Endothelial cell of umbilical vein (primary cell): Measurements from ENCODE around the gene TTLL5. TPM values are rescaled to one million over a fixed set of nuclear protein-coding genes. Genes with fewer than 3 reads are reported as not detected.

Experiments used
- polyA plus RNA-seq, 4 experiments: library from polyadenylated mRNA; depleted of rRNA in 3 of 4; stranded (reverse) in 3 of 4; unstranded in 1 of 4; fragments of >200 nt; gene quantifications; 2 replicates each; pipeline versions ENCODE4 v1.2.1 to v1.2.3, GENCODE V29; 2011 to 2012; ENCODE audit warnings: missing spikeins in 1 of 4
- total RNA-seq: library from RNA; stranded (reverse); gene quantifications from 2 replicates; pipeline ENCODE4 v1.2.3, GENCODE V29; 2021

The TTLL5 gene
- total and polyA plus RNA-seq, 2 donors (not counting 3 experiments of a cell fraction or from before 2014, with no cell fraction given), result 33.2 to 93.6 TPM

Other genes starting within 250 kb of the TTLL5 start
- gene JDP2, start 233.2 kb upstream of the TTLL5 start, total RNA-seq, result 10.6 and 10.8 TPM in 2 replicates
- 3.2 and 3.3 TPM in 2 replicates for gene JDP2, start 233.2 kb upstream of the TTLL5 start, polyA plus RNA-seq
- gene BATF, start 138.8 kb upstream of the TTLL5 start, total RNA-seq, result not detected in 2 replicates
- not detected in 2 replicates for gene BATF, start 138.8 kb upstream of the TTLL5 start, polyA plus RNA-seq
- gene FLVCR2, start 82.6 kb upstream of the TTLL5 start, total RNA-seq, result 4.9 and 9.1 TPM in 2 replicates
- 1.4 and 1.8 TPM in 2 replicates for gene FLVCR2, start 82.6 kb upstream of the TTLL5 start, polyA plus RNA-seq
- gene ERG28, start 370 bp upstream of the TTLL5 start, total RNA-seq, result 31.4 and 31.9 TPM in 2 replicates
- 46.0 and 49.6 TPM in 2 replicates for gene ERG28, start 370 bp upstream of the TTLL5 start, polyA plus RNA-seq